Suppressor macrophage treated with lipopolysaccharide for 1 hour (primary cell): ENCODE data around the gene KCNK1.

Source experiments
- DNase-seq, 3 donors: peaks; one replicate each; pipeline ENCODE4 v3.0.0-alpha.2; 2020 to 2022

KCNK1 gene

GRCh38 chr1:233640179-233640578 lies 26.3 kb downstream of the KCNK1 start:
- DNase-seq, result no peak

- no peak for DNase-seq
These were observed 27.1 kb downstream of the KCNK1 start for GRCh38 chr1:233641029-233641428.

GRCh38 chr1:233647073-233647472 lies 33.2 kb downstream of the KCNK1 start:
- DNase-seq, result no peak

GRCh38 chr1:233647636-233648035 lies 33.7 kb downstream of the KCNK1 start:
- no peak for DNase-seq

GRCh38 chr1:233651061-233651460 lies 37.2 kb downstream of the KCNK1 start:
- DNase-seq, result no peak

GRCh38 chr1:233651563-233652233 lies 37.8 kb downstream of the KCNK1 start:
- no peak for DNase-seq

GRCh38 chr1:233652526-233652925 lies 38.6 kb downstream of the KCNK1 start:
- DNase-seq, result no peak

GRCh38 chr1:233654658-233655280 lies 40.9 kb downstream of the KCNK1 start:
- DNase-seq, result no peak

GRCh38 chr1:233655301-233655740 lies 41.4 kb downstream of the KCNK1 start:
- DNase-seq, result no peak

- no peak for DNase-seq
These were observed 42.2 kb downstream of the KCNK1 start for GRCh38 chr1:233656032-233656635.

- no peak for DNase-seq
These were observed 42.8 kb downstream of the KCNK1 start for GRCh38 chr1:233656687-233657086.

- DNase-seq, result no peak
These were observed 43.6 kb downstream of the KCNK1 start for GRCh38 chr1:233657466-233657865.

GRCh38 chr1:233659495-233659894 lies 45.6 kb downstream of the KCNK1 start:
- no peak for DNase-seq

- no peak for DNase-seq
These were observed 47.7 kb downstream of the KCNK1 start for GRCh38 chr1:233661376-233662159.

GRCh38 chr1:233662575-233663304 lies 48.8 kb downstream of the KCNK1 start:
- DNase-seq, result no peak

GRCh38 chr1:233664253-233664652 lies 50.3 kb downstream of the KCNK1 start:
- DNase-seq, result no peak

- no peak for DNase-seq
These were observed 51.1 kb downstream of the KCNK1 start for GRCh38 chr1:233664804-233665574.

GRCh38 chr1:233665575-233666270 lies 51.8 kb downstream of the KCNK1 start:
- DNase-seq, result no peak

- DNase-seq, result no peak
These were observed 53.8 kb downstream of the KCNK1 start for GRCh38 chr1:233667741-233668140.

- DNase-seq, result no peak
These were observed 54.3 kb downstream of the KCNK1 start for GRCh38 chr1:233668146-233668724.

- DNase-seq, result no peak
These were observed 54.9 kb downstream of the KCNK1 start for GRCh38 chr1:233668725-233669294.
